WTC11 (cell line): Measurements from ENCODE around the gene NR1H2. TPM values are rescaled to one million over a fixed set of nuclear protein-coding genes. Genes with fewer than 3 reads are reported as not detected.

Experiments used
- ATAC-seq: fragments of 200-7000 bp; cut with Tn5 transposase; 2 replicates; pipeline ENCODE4 v1.10.0; 2021; ENCODE audit warnings: mild to moderate bottlenecking, moderate library complexity
- CTCF ChIA-PET: fragments of 300-600 bp; sonication (Branson Sonifier 250); formaldehyde crosslinking; loops from one replicate; lab custom pipeline; 2021; ENCODE audit warnings: antibody characterized with exemption; lab: Charles Lee
- POLR2A ChIA-PET: fragments of 350-600 bp; sonication (Branson Sonifier 250); formaldehyde crosslinking; loops from one replicate; lab custom pipeline; 2021; ENCODE audit warnings: antibody characterized with exemption; lab: Charles Lee
- DNase-seq: peaks from one replicate; pipeline ENCODE4 v3.0.0; 2021; ENCODE audit warnings: low spot score
- H3K27ac Mint-ChIP-seq: 2 replicates; pipeline ENCODE4 v1.8.0; 2021; ENCODE audit warnings: mixed read lengths
- H3K27me3 Mint-ChIP-seq: 2 replicates; pipeline ENCODE4 v1.8.0; 2021; ENCODE audit warnings: low read depth, mild to moderate bottlenecking, moderate library complexity, mixed read lengths
- H3K36me3 Mint-ChIP-seq: 2 replicates; pipeline ENCODE4 v1.8.0; 2021; ENCODE audit warnings: mixed read lengths
- H3K4me1 Mint-ChIP-seq: 2 replicates; pipeline ENCODE4 v1.8.0; 2022; ENCODE audit warnings: mixed read lengths
- H3K4me3 Mint-ChIP-seq: 2 replicates; pipeline ENCODE4 v1.8.0; 2021; ENCODE audit warnings: mild to moderate bottlenecking, moderate library complexity, mixed read lengths
- H3K9me3 Mint-ChIP-seq: 2 replicates; pipeline ENCODE4 v1.8.0; 2021; ENCODE audit warnings: mixed read lengths
- CREM ChIP-seq: sonication (generic); formaldehyde crosslinking; IDR thresholded peaks from 2 replicates; pipeline ENCODE4 v1.8.1; 2022; ENCODE audit warnings: mild to moderate bottlenecking, missing genetic modification reagents, moderate library complexity
- ETV6 ChIP-seq: sonication (generic); formaldehyde crosslinking; IDR thresholded peaks from 2 replicates; pipeline ENCODE4 v1.8.1; 2022; ENCODE audit warnings: mild to moderate bottlenecking, missing genetic modification reagents
- GTF2I ChIP-seq: fragments of 250-450 bp; sonication (Bioruptor Pico); conservative IDR thresholded peaks from 2 replicates; pipeline ENCODE4 v1.4.0; 2021; ENCODE audit warnings: mild to moderate bottlenecking
- HMGA2 ChIP-seq: fragments of 250-450 bp; sonication (Bioruptor Pico); IDR thresholded peaks from 2 replicates; pipeline ENCODE4 v1.4.0; 2021; ENCODE audit warnings: mild to moderate bottlenecking, moderate library complexity
- JAZF1 ChIP-seq: fragments of 250-450 bp; sonication (Bioruptor Pico); IDR thresholded peaks from 2 replicates; pipeline ENCODE4 v1.9.0; 2021; ENCODE audit warnings: moderate library complexity, mild to moderate bottlenecking, inconsistent platforms
- MYBL2 ChIP-seq: sonication (generic); formaldehyde crosslinking; IDR thresholded peaks from 2 replicates; pipeline ENCODE4 v1.8.1; 2023; ENCODE audit warnings: mild to moderate bottlenecking, moderate library complexity, missing genetic modification reagents
- NFATC4 ChIP-seq: fragments of 250-450 bp; sonication (Bioruptor Pico); IDR thresholded peaks from 2 replicates; pipeline ENCODE4 v1.9.0; 2021; ENCODE audit warnings: mild to moderate bottlenecking
- NR1H2 ChIP-seq: sonication (generic); formaldehyde crosslinking; IDR thresholded peaks from 2 replicates; pipeline ENCODE4 v1.9.0; 2021; ENCODE audit warnings: mild to moderate bottlenecking, moderate library complexity, missing genetic modification reagents
- SMAD4 ChIP-seq: sonication (generic); formaldehyde crosslinking; IDR thresholded peaks from 2 replicates; pipeline ENCODE4 v1.8.0; 2022; ENCODE audit warnings: mild to moderate bottlenecking, missing genetic modification reagents
- SP1 ChIP-seq: sonication (generic); formaldehyde crosslinking; conservative IDR thresholded peaks from 2 replicates; pipeline ENCODE4 v1.8.1; 2022; ENCODE audit warnings: missing genetic modification reagents
- TCF7 ChIP-seq: sonication (generic); formaldehyde crosslinking; IDR thresholded peaks from 2 replicates; pipeline ENCODE4 v1.8.0; 2022; ENCODE audit warnings: mild to moderate bottlenecking, low read depth, missing genetic modification reagents, moderate library complexity
- ZNF219 ChIP-seq: sonication (generic); formaldehyde crosslinking; IDR thresholded peaks from 2 replicates; pipeline ENCODE4 v1.8.0; 2023; ENCODE audit warnings: missing genetic modification reagents, mild to moderate bottlenecking, borderline replicate concordance
- ZNF232 ChIP-seq: sonication (generic); formaldehyde crosslinking; IDR thresholded peaks from 2 replicates; pipeline ENCODE4 v1.8.0; 2022; ENCODE audit warnings: mild to moderate bottlenecking, missing genetic modification reagents
- ZNF263 ChIP-seq: sonication (generic); formaldehyde crosslinking; IDR thresholded peaks from 2 replicates; pipeline ENCODE4 v1.8.1; 2022; ENCODE audit warnings: low read depth, mild to moderate bottlenecking, moderate library complexity, missing genetic modification reagents
- ZNF396 ChIP-seq: fragments of 250-450 bp; sonication (Bioruptor Pico); IDR thresholded peaks from 2 replicates; pipeline ENCODE4 v1.8.0; 2021; ENCODE audit warnings: mild to moderate bottlenecking, moderate library complexity, borderline replicate concordance
- ZNF416 ChIP-seq: fragments of 250-450 bp; sonication (Bioruptor Pico); IDR thresholded peaks from 2 replicates; pipeline ENCODE4 v1.9.0; 2021; ENCODE audit warnings: mild to moderate bottlenecking, inconsistent platforms
- total RNA-seq: library from RNA; stranded (reverse); gene quantifications from 3 replicates; pipeline ENCODE4 v1.2.3, GENCODE V29; 2021
- TF ChIP-seq, protein P1 (sequence below): sonication (generic); formaldehyde crosslinking; IDR thresholded peaks from 2 replicates; pipeline ENCODE4 v1.8.0; 2023; ENCODE audit warnings: missing genetic modification reagents
- TF ChIP-seq, protein P2 (sequence below): sonication (generic); formaldehyde crosslinking; IDR thresholded peaks from 2 replicates; pipeline ENCODE4 v1.8.1; 2023; ENCODE audit warnings: mild to moderate bottlenecking, missing genetic modification reagents, moderate library complexity
- TF ChIP-seq, protein P3 (sequence below): sonication (generic); formaldehyde crosslinking; IDR thresholded peaks from 2 replicates; pipeline ENCODE4 v1.8.0; 2022; ENCODE audit warnings: mild to moderate bottlenecking, missing genetic modification reagents
- TF ChIP-seq, protein P4 (sequence below): fragments of 250-450 bp; sonication (Bioruptor Pico); IDR thresholded peaks from 2 replicates; pipeline ENCODE4 v1.8.0; 2021; ENCODE audit warnings: mild to moderate bottlenecking
- TF ChIP-seq, protein P5 (sequence below): sonication (generic); formaldehyde crosslinking; conservative IDR thresholded peaks from 2 replicates; pipeline ENCODE4 v1.8.1; 2022; ENCODE audit warnings: mild to moderate bottlenecking, missing genetic modification reagents
- TF ChIP-seq, protein P6 (sequence below): sonication (generic); formaldehyde crosslinking; IDR thresholded peaks from 2 replicates; pipeline ENCODE4 v1.8.1; 2022; ENCODE audit warnings: mild to moderate bottlenecking, moderate library complexity, missing genetic modification reagents
- TF ChIP-seq, protein P7 (sequence below): sonication (generic); formaldehyde crosslinking; IDR thresholded peaks from 2 replicates; pipeline ENCODE4 v1.8.1; 2023; ENCODE audit warnings: mild to moderate bottlenecking, missing genetic modification reagents, moderate library complexity

NR1H2 gene
- total RNA-seq, 1 experiment from 2014 or later, result 45.8 TPM

DNA sequence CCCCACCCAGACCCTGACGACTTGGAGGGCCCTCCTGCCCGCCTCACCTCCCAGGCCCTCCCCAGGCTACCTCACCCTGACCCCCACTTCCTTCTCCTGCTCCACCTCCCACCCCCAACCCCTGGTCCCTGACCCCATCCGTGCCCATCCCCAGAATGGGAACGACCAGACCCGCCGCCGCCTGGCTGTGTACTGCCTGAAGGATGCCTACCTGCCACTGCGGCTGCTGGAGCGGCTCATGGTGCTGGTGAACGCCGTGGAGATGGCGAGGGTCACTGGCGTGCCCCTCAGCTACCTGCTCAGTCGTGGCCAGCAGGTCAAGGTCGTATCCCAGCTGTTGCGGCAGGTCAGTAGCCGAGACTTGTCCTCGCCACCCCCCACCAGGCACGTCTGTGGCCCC is 30.6 kb downstream of the NR1H2 start:
- H3K27ac Mint-ChIP-seq, result no peak overlapping the region
- no peak for DNase-seq
- POLR2A ChIA-PET, result no interaction called here
- no peak for ATAC-seq
- CTCF ChIA-PET, result no interaction called here
- H3K4me3 Mint-ChIP-seq, result no peak overlapping the region
- peaks cover 39% of the 10 kb centered on the region for H3K36me3 Mint-ChIP-seq
- no peaks in the 10 kb centered on the region; the same call in 1 of the 2 replicates for H3K27me3 Mint-ChIP-seq
- H3K4me1 Mint-ChIP-seq, result no peaks in the 10 kb centered on the region
- TF ChIP-seq ETV6 (CRISPR knock-in tag) (no peak), CREM (no peak), SP1 (no peak), ZNF219 (CRISPR knock-in tag) (no peak), MYBL2 (CRISPR knock-in tag) (no peak)
- TF ChIP-seq, protein P1, sequence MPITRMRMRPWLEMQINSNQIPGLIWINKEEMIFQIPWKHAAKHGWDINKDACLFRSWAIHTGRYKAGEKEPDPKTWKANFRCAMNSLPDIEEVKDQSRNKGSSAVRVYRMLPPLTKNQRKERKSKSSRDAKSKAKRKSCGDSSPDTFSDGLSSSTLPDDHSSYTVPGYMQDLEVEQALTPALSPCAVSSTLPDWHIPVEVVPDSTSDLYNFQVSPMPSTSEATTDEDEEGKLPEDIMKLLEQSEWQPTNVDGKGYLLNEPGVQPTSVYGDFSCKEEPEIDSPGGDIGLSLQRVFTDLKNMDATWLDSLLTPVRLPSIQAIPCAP (CRISPR knock-in tag), result no peak
- TF ChIP-seq, protein P2, sequence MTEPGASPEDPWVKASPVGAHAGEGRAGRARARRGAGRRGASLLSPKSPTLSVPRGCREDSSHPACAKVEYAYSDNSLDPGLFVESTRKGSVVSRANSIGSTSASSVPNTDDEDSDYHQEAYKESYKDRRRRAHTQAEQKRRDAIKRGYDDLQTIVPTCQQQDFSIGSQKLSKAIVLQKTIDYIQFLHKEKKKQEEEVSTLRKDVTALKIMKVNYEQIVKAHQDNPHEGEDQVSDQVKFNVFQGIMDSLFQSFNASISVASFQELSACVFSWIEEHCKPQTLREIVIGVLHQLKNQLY, result no peak
- TF ChIP-seq, protein P3, sequence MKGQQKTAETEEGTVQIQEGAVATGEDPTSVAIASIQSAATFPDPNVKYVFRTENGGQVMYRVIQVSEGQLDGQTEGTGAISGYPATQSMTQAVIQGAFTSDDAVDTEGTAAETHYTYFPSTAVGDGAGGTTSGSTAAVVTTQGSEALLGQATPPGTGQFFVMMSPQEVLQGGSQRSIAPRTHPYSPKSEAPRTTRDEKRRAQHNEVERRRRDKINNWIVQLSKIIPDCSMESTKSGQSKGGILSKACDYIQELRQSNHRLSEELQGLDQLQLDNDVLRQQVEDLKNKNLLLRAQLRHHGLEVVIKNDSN (CRISPR knock-in tag), result no peak
- no peaks in the 10 kb centered on the region for H3K9me3 Mint-ChIP-seq

DNA sequence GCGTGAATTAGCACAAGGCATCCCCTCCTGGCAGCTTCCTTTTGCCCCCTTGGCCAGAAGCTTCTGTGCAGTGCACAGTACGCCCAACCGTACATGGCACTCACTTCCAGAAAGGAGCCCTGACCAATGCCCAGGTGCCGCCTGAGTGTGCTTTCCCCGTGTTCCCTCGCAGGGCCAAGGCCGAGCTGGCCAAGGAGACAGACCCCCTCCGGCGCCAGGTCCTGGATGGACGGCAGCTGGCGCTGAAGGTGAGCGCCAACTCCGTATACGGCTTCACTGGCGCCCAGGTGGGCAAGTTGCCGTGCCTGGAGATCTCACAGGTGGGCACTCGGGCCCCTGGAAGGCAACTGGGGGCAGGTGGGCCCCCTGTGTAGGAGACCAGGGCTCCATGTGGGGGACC is 33.1 kb downstream of the NR1H2 start:
- no peak overlapping the region for H3K4me3 Mint-ChIP-seq
- DNase-seq (no peak), ATAC-seq (no peak)
- peaks cover 43% of the 10 kb centered on the region for H3K36me3 Mint-ChIP-seq
- CTCF ChIA-PET, result interaction anchor here (0.9 to 1.1 kb wide), 3 partner anchors 25 to 128 kb away, joined by 3 to 4 read pairs (median 4); partner anchors contain the start of gene POLD1
- peaks cover under 1% of the 10 kb centered on the region; the same call in 1 of the 2 replicates for H3K4me1 Mint-ChIP-seq
- POLR2A ChIA-PET, result no interaction called here
- H3K9me3 Mint-ChIP-seq, result no peaks in the 10 kb centered on the region
- H3K27me3 Mint-ChIP-seq, result no peaks in the 10 kb centered on the region; the same call in 1 of the 2 replicates
- TF ChIP-seq, protein P4, sequence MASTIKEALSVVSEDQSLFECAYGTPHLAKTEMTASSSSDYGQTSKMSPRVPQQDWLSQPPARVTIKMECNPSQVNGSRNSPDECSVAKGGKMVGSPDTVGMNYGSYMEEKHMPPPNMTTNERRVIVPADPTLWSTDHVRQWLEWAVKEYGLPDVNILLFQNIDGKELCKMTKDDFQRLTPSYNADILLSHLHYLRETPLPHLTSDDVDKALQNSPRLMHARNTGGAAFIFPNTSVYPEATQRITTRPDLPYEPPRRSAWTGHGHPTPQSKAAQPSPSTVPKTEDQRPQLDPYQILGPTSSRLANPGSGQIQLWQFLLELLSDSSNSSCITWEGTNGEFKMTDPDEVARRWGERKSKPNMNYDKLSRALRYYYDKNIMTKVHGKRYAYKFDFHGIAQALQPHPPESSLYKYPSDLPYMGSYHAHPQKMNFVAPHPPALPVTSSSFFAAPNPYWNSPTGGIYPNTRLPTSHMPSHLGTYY (CRISPR knock-in tag), result no peak
- no peak overlapping the region for H3K27ac Mint-ChIP-seq

DNA sequence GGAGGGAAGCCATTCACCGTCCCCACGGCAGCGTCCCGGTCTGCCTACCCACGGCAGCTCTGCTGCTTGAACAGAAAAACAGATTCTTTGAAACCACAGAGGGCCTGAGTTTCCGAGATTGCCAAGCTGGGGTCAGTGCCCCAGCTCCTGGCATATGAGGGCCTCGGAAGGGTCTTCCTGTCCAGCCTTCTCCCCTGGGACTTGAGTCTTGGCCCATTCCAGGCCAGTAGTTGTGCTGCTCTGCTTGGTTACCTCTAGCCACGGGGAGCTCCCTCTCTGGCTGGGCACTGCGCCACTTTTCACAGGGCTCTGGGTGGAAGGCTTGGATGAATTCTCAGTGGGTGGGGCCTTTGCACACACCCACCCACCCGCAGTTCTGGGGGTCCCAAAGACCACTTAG is 33.9 kb downstream of the NR1H2 start:
- ATAC-seq, result no peak
- H3K27me3 Mint-ChIP-seq, result no peaks in the 10 kb centered on the region; the same call in 1 of the 2 replicates
- CTCF ChIA-PET, result interaction anchor here (0.9 to 1.1 kb wide), 2 partner anchors 56 to 128 kb away, joined by 3 to 4 read pairs; no protein-coding TSS in a partner anchor
- H3K36me3 Mint-ChIP-seq, result peaks cover 44% of the 10 kb centered on the region
- no peak overlapping the region for H3K4me3 Mint-ChIP-seq
- TF ChIP-seq GTF2I (CRISPR knock-in tag), result no peak
- TF ChIP-seq, protein P5, sequence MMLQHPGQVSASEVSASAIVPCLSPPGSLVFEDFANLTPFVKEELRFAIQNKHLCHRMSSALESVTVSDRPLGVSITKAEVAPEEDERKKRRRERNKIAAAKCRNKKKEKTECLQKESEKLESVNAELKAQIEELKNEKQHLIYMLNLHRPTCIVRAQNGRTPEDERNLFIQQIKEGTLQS (CRISPR knock-in tag), result no peak
- TF ChIP-seq TCF7 (CRISPR knock-in tag), result no peak
- TF ChIP-seq HMGA2 (CRISPR knock-in tag), result no peak
- no peak for TF ChIP-seq ZNF263 (CRISPR knock-in tag)
- no peak for TF ChIP-seq ZNF396 (CRISPR knock-in tag)
- no peak for TF ChIP-seq NFATC4 (CRISPR knock-in tag)
- POLR2A ChIA-PET, result no interaction called here
- DNase-seq, result no peak
- no peaks in the 10 kb centered on the region for H3K9me3 Mint-ChIP-seq
- no peak overlapping the region for H3K27ac Mint-ChIP-seq
- peaks cover 4% of the 10 kb centered on the region; the same call in 1 of the 2 replicates for H3K4me1 Mint-ChIP-seq

DNA sequence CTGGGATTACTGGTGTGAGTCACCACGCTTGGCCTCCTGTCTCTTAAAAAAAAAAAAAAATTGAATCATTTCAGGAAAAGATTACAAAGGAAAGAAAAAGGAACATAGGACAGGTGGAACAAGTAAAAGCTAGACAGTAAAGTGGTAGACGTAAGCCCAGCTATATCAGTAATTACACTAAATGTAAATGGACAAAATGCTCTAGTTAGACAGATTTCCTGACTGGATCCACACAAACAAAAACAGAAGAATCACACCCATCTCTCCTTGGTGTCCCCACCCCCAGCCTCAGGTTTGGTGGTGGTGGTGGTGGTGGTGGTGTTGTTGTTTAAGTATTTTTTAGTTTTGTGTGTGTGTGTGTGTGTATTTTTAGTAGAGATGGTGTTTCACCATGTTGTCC is 36.2 kb downstream of the NR1H2 start:
- no peak overlapping the region for H3K27ac Mint-ChIP-seq
- H3K27me3 Mint-ChIP-seq, result no peaks in the 10 kb centered on the region; the same call in 1 of the 2 replicates
- H3K9me3 Mint-ChIP-seq, result no peaks in the 10 kb centered on the region
- ChIA-PET POLR2A (no interaction called here), CTCF (no interaction called here)
- H3K36me3 Mint-ChIP-seq, result peaks cover 33% of the 10 kb centered on the region
- no peak overlapping the region for H3K4me3 Mint-ChIP-seq
- peaks cover 4% of the 10 kb centered on the region; the same call in 1 of the 2 replicates for H3K4me1 Mint-ChIP-seq
- ATAC-seq, result no peak
- no peak for DNase-seq
- TF ChIP-seq SMAD4 (no peak), NR1H2 (CRISPR knock-in tag) (no peak), JAZF1 (CRISPR knock-in tag) (no peak), ZNF232 (no peak), ZNF416 (CRISPR knock-in tag) (no peak)
- TF ChIP-seq, protein P6, sequence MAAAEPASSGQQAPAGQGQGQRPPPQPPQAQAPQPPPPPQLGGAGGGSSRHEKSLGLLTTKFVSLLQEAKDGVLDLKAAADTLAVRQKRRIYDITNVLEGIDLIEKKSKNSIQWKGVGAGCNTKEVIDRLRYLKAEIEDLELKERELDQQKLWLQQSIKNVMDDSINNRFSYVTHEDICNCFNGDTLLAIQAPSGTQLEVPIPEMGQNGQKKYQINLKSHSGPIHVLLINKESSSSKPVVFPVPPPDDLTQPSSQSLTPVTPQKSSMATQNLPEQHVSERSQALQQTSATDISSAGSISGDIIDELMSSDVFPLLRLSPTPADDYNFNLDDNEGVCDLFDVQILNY (CRISPR knock-in tag), result no peak
- TF ChIP-seq, protein P7, sequence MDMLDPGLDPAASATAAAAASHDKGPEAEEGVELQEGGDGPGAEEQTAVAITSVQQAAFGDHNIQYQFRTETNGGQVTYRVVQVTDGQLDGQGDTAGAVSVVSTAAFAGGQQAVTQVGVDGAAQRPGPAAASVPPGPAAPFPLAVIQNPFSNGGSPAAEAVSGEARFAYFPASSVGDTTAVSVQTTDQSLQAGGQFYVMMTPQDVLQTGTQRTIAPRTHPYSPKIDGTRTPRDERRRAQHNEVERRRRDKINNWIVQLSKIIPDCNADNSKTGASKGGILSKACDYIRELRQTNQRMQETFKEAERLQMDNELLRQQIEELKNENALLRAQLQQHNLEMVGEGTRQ (CRISPR knock-in tag), result no peak
